GM20000 (cell line): ENCODE measurements around the gene RNF145.

Experiments
- DNase-seq: peaks from one replicate; pipeline ENCODE4 v3.0.0; 2012; ENCODE audit warnings: low spot score
- CTCF ChIP-seq: IDR thresholded peaks from 2 replicates; pipeline ENCODE4 v1.5.1; 2012; ENCODE audit warnings: mild to moderate bottlenecking, control low read depth; ENCODE audit errors: extremely low read depth, missing control alignments

Gene RNF145

GRCh38 chr5:159208514-159209437, 577 bp downstream of the RNF145 start:
- no peak for TF ChIP-seq CTCF
- DNase-seq: peak; percentile 27

- DNase-seq: peak; percentile 80
- no peak for TF ChIP-seq CTCF
Measured at GRCh38 chr5:159207686-159208513, 1.5 kb downstream of the RNF145 start.

- TF ChIP-seq CTCF: no peak
- no peak for DNase-seq
Measured at GRCh38 chr5:159207222-159207685, 2.1 kb downstream of the RNF145 start.

GRCh38 chr5:159206818-159207217, 2.5 kb downstream of the RNF145 start:
- no peak for TF ChIP-seq CTCF
- DNase-seq: no peak

GRCh38 chr5:159206368-159206767, 3.0 kb downstream of the RNF145 start:
- no peak for TF ChIP-seq CTCF
- DNase-seq: no peak

GRCh38 chr5:159203351-159203750, 6.0 kb downstream of the RNF145 start:
- no peak for DNase-seq
- no peak for TF ChIP-seq CTCF

GRCh38 chr5:159202151-159202550, 7.2 kb downstream of the RNF145 start:
- no peak for TF ChIP-seq CTCF

More at GRCh38 chr5:159202151-159202550, 7.2 kb downstream of the RNF145 start:
- no peak for DNase-seq
